Gastroesophageal sphincter (tissue), 3 donors: ENCODE measurements around the gene SHPK.

ENCODE experiments used
- CTCF ChIP-seq, 4 experiments: fragments of 200-600 bp in 2 of 4; fragments of 450-650 bp in 2 of 4; sonication (generic) in 1 of 4; IDR thresholded peaks; one replicate each; pipeline ENCODE4 v1.5.1; 2017 to 2019; ENCODE audit warnings: antibody characterized with exemption in 4 of 4, mild to moderate bottlenecking in 2 of 4, moderate library complexity in 2 of 4
- EP300 ChIP-seq: sonication (generic); formaldehyde crosslinking; IDR thresholded peaks from one replicate; pipeline ENCODE4 v1.6.1; 2017; ENCODE audit warnings: antibody characterized with exemption, mild to moderate bottlenecking
- POLR2A ChIP-seq, 2 donors: fragments of 450-650 bp; IDR thresholded peaks; one replicate each; pipeline ENCODE4 v1.6.1; 2017; ENCODE audit warnings: antibody characterized with exemption in 2 of 2, mild to moderate bottlenecking in 2 of 2, moderate library complexity in 1 of 2
- POLR2AphosphoS5 ChIP-seq: sonication (generic); formaldehyde crosslinking; IDR thresholded peaks from one replicate; pipeline ENCODE4 v1.6.1; 2017; ENCODE audit warnings: antibody characterized with exemption

- TF ChIP-seq CTCF (IDR thresholded peaks at IDR 0.05), result no peak
- no peak for TF ChIP-seq POLR2A (IDR thresholded peaks at IDR 0.05)
- TF ChIP-seq POLR2AphosphoS5, result no peak
- no peak for TF ChIP-seq EP300
Measured at GRCh38 chr17:3615160-3615870, 20.7 kb downstream of the SHPK start.
